HL-60 (cell line): ENCODE data around the gene TMIGD2.

Source experiments
- CTCF ChIP-seq: IDR thresholded peaks from one replicate; pipeline ENCODE4 v1.5.1; 2011; ENCODE audit warnings: low read length, control low read depth, inconsistent platforms; ENCODE audit not compliant: insufficient read depth
- GABPA ChIP-seq: IDR thresholded peaks from 2 replicates; pipeline ENCODE4 v1.6.1; 2012; ENCODE audit warnings: low read depth
- POLR2AphosphoS5 ChIP-seq: IDR thresholded peaks from 2 replicates; pipeline ENCODE4 v1.6.1; 2012; ENCODE audit warnings: low read depth
- REST ChIP-seq: IDR thresholded peaks from 2 replicates; pipeline ENCODE4 v1.6.1; 2012; ENCODE audit warnings: low read depth; ENCODE audit not compliant: insufficient replicate concordance

- TF ChIP-seq CTCF (no peak), GABPA (no peak), REST (no peak), POLR2AphosphoS5 (no peak)
These were observed at the start of gene TMIGD2 for GRCh38 chr19:4302243-4302640.
